ENCODE data around the gene RASA3.
"Not testable (repeated sequence)": the region's sequence is repeated elsewhere in the genome, so short reads cannot be mapped to it uniquely, and the experiment has no call there.

The RASA3 gene

GRCh38 chr13:113997845-113998751 is 134.3 kb downstream of the RASA3 start:
- no peak for DNase-seq

GRCh38 chr13:113996912-113997745 is 135.3 kb downstream of the RASA3 start:
- no peak for DNase-seq

GRCh38 chr13:113996081-113996911 is 136.1 kb downstream of the RASA3 start:
- no peak for DNase-seq

- DNase-seq: no peak
Measured at GRCh38 chr13:113995051-113995601, 137.3 kb downstream of the RASA3 start.

GRCh38 chr13:113992276-113993005 is 140.0 kb downstream of the RASA3 start:
- no peak for DNase-seq

GRCh38 chr13:113991676-113992179 is 140.7 kb downstream of the RASA3 start:
- no peak for DNase-seq

- no peak for DNase-seq
Measured at GRCh38 chr13:113991191-113991669, 141.2 kb downstream of the RASA3 start.

GRCh38 chr13:113990321-113990837 is 142.0 kb downstream of the RASA3 start:
- no peak for DNase-seq

GRCh38 chr13:113989585-113990300 is 142.7 kb downstream of the RASA3 start:
- DNase-seq: no peak

- not testable (repeated sequence) for DNase-seq
Measured at GRCh38 chr13:113988859-113989258, 143.6 kb downstream of the RASA3 start.

- DNase-seq: peak in 1 of 5 experiments; percentile 1
Measured at GRCh38 chr13:113982296-113982661, 150.1 kb downstream of the RASA3 start.

- peak in 1 of 5 experiments; percentile 2 for DNase-seq
Measured at GRCh38 chr13:113981611-113982295, 150.7 kb downstream of the RASA3 start.

- DNase-seq: peak in 1 of 5 experiments; percentile 2
Measured at GRCh38 chr13:113981194-113981605, 151.2 kb downstream of the RASA3 start.

GRCh38 chr13:113980489-113981064 is 151.8 kb downstream of the RASA3 start:
- no peak for DNase-seq

- no peak for DNase-seq
Measured at GRCh38 chr13:113979791-113980471, 152.5 kb downstream of the RASA3 start.

- DNase-seq: no peak
Measured at GRCh38 chr13:113978741-113979481, 153.5 kb downstream of the RASA3 start.

- DNase-seq: no peak
Measured at GRCh38 chr13:113977976-113978375, 154.4 kb downstream of the RASA3 start.
